PFSK-1 (cell line): ENCODE measurements around the gene NHLRC2.

Source experiments
- REST ChIP-seq, 2 experiments: IDR thresholded peaks; 2 replicates each; pipeline versions ENCODE4 v1.6.1 to v1.8.0; 2011 to 2012; ENCODE audit warnings: low read depth in 2 of 2, low read length in 2 of 2, control low read depth in 1 of 2, inconsistent platforms in 1 of 2, mild to moderate bottlenecking in 1 of 2, moderate library complexity in 1 of 2; ENCODE audit not compliant: insufficient read depth in 1 of 2
- SIN3A ChIP-seq: IDR thresholded peaks from 2 replicates; pipeline ENCODE4 v1.6.1; 2012; ENCODE audit warnings: mild to moderate bottlenecking, low read length, moderate library complexity, borderline replicate concordance; ENCODE audit not compliant: insufficient read depth
- TAF1 ChIP-seq: IDR thresholded peaks from 2 replicates; pipeline ENCODE4 v1.6.1; 2012; ENCODE audit warnings: low read length, control low read depth, borderline replicate concordance; ENCODE audit not compliant: insufficient read depth

GRCh38 chr10:113846036-113846435 is 8.4 kb upstream of the NHLRC2 start:
- TF ChIP-seq TAF1 = no peak
- TF ChIP-seq REST (IDR thresholded peaks at IDR 0.05; ENCODE audit: insufficient read depth in 1 of 2, low read depth in 2 of 2, low read length in 2 of 2) = no peak
- no peak for TF ChIP-seq SIN3A
